DOHH2 (cell line): Measurements from ENCODE around the gene ERP27.

Experiments used
- CTCF ChIP-seq: fragments of 200-600 bp; sonication (generic); IDR thresholded peaks from one replicate; pipeline ENCODE4 v1.5.1; 2014; ENCODE audit warnings: antibody characterized with exemption, mild to moderate bottlenecking, low read depth, low read length; ENCODE audit not compliant: poor library complexity, severe bottlenecking
- EZH2phosphoT487 ChIP-seq: fragments of 200-600 bp; sonication (generic); IDR thresholded peaks from 2 replicates; pipeline ENCODE4 v1.6.1; 2017; ENCODE audit warnings: borderline replicate concordance, mild to moderate bottlenecking, antibody characterized with exemption, low read length, moderate library complexity, mixed read lengths

DNA sequence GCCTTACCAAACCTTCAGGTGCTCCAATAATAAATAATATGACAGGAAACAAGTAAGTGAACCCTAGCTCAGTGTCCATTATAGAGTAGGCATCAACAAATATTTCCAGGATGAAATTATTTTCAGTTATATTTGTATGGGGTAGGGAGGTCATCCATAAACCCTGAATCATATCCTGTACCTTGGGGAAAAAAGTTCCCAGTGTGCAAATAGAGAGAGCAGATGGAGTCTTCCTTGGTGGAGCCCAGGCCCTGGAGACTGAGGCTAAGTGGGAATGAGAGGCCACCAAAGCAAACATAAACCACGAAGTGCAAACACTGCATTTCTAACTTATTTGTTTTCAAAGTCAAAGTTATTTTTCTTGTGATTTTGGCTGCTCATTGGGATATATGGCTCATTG, 8.5 kb upstream of the ERP27 start:
- TF ChIP-seq CTCF (no peak), EZH2phosphoT487 (no peak)
